Right cardiac atrium (tissue), 5 donors: ENCODE data around the gene SPINK5. TPM values are rescaled to one million over a fixed set of nuclear protein-coding genes. Genes with fewer than 3 reads are reported as not detected.
A peak's percentile ranks its signal among the peaks of the same experiment; 100 is the strongest.

Source experiments
- ATAC-seq, 2 donors: fragments of 200-7000 bp; cut with Tn5 transposase; one replicate each; pipeline versions ENCODE4 v1.8.0 to v1.9.1; 2020; ENCODE audit warnings: moderate library complexity in 2 of 2, mild to moderate bottlenecking in 1 of 2
- DNase-seq, 3 donors: peaks; one replicate each; pipeline ENCODE4 v3.0.0-alpha.2; 2020
- H3K27ac ChIP-seq: one replicate; pipeline ENCODE4 v1.5.1; 2013; ENCODE audit warnings: mild to moderate bottlenecking, low read length, control low read depth, moderate library complexity
- H3K27me3 ChIP-seq: one replicate; pipeline ENCODE4 v1.6.1; 2013; ENCODE audit not compliant: control insufficient read depth, insufficient read depth
- H3K4me1 ChIP-seq: one replicate; pipeline ENCODE4 v1.6.1; 2013; ENCODE audit warnings: low read length; ENCODE audit not compliant: control insufficient read depth, insufficient read depth
- H3K4me3 ChIP-seq: one replicate; pipeline ENCODE4 v1.5.1; 2013; ENCODE audit warnings: low read length, control low read depth
- H3K9me3 ChIP-seq: one replicate; pipeline ENCODE4 v1.6.1; 2013; ENCODE audit warnings: low read length; ENCODE audit not compliant: control insufficient read depth
- WGBS: extraction: QIAGEN DNeasy Blood & Tissue Kit; methylation state at CpG from one replicate; pipeline ENCODE4 v1.1.7; 2013; 5-methylcytosine and 5-hydroxymethylcytosine counted together
- intact Hi-C, 4 donors: fragments of 100-400 bp; cut with DNase I; formaldehyde crosslinking; loops; one replicate each; pipeline versions ENCODE4 v1.11.0 to v1.14.0; 2022 to 2023
- polyA plus RNA-seq: library from polyadenylated mRNA; stranded (reverse); fragments of 200-250 nt; gene quantifications from one replicate; pipeline ENCODE4 v1.2.3, GENCODE V29; 2013
- total RNA-seq, 4 donors: library from RNA; stranded (reverse); fragmentation: NEBNext Ultra II Directional; extraction: Animal tissue kit (Norgen Biotek cat#: 25700); gene quantifications; one replicate each; pipeline ENCODE4 v1.2.1, GENCODE V29; 2021
- donor health status: healthy with polysubstance abuse.
- donor health status: DM: no; HTN: yes; CAD: no.
- donor health status: DM: no; HTN: no; CAD: no.
- donor health status: DM: no; HTN: yes; CAD: no; lungs with severe emphysema.
- donor health status: DM: yes; HTN: yes; CAD: no.

Gene SPINK5
- total and polyA plus RNA-seq, 5 donors: 0.82 to 3.0 (median 1.3) TPM

- Histone ChIP-seq H3K4me3 (no peak overlapping the region), H3K27ac (no peak overlapping the region), H3K9me3 (no peaks in the 10 kb centered on the region), H3K27me3 (no peaks in the 10 kb centered on the region), H3K4me1 (no peaks in the 10 kb centered on the region)
- 93% methylated on average over 4 of the region's 4 CpGs for WGBS
- ATAC-seq: no peak
- intact Hi-C loops: no loop called here
- DNase-seq: no peak
Observed at GRCh38 chr5:148147415-148147814, 83.6 kb downstream of the SPINK5 start.

GRCh38 chr5:148151872-148152271, 88.1 kb downstream of the SPINK5 start:
- DNase-seq: no peak

GRCh38 chr5:148152781-148153180, 89.0 kb downstream of the SPINK5 start:
- Histone ChIP-seq H3K4me1 (no peaks in the 10 kb centered on the region), H3K27me3 (no peaks in the 10 kb centered on the region), H3K27ac (no peak overlapping the region), H3K4me3 (no peak overlapping the region), H3K9me3 (no peaks in the 10 kb centered on the region)
- no peak for DNase-seq
- intact Hi-C loops: no loop called here
- ATAC-seq: no peak

More at GRCh38 chr5:148151872-148152271, 88.1 kb downstream of the SPINK5 start:
- Histone ChIP-seq H3K27me3 (no peaks in the 10 kb centered on the region), H3K9me3 (no peaks in the 10 kb centered on the region), H3K27ac (no peak overlapping the region), H3K4me3 (no peak overlapping the region), H3K4me1 (no peaks in the 10 kb centered on the region)
- ATAC-seq: no peak
- 65% methylated on average over 2 of the region's 2 CpGs for WGBS
- intact Hi-C loops: no loop called here

GRCh38 chr5:148156609-148157008, 92.8 kb downstream of the SPINK5 start:
- DNase-seq: no peak
- H3K27ac ChIP-seq: no peak overlapping the region
- no peaks in the 10 kb centered on the region for H3K9me3 ChIP-seq
- WGBS: 94% methylated on average over 1 of the region's 1 CpG
- intact Hi-C loops: no loop called here
- H3K4me3 ChIP-seq: no peak overlapping the region
- no peaks in the 10 kb centered on the region for H3K27me3 ChIP-seq
- H3K4me1 ChIP-seq: no peaks in the 10 kb centered on the region
- ATAC-seq: no peak

- no peak overlapping the region for H3K27ac ChIP-seq
- H3K4me1 ChIP-seq: no peaks in the 10 kb centered on the region
- no peaks in the 10 kb centered on the region for H3K9me3 ChIP-seq
- intact Hi-C loops: no loop called here
- no peak overlapping the region for H3K4me3 ChIP-seq
- peak; percentile 71 to 84 for ATAC-seq
- no peak for DNase-seq
- WGBS: 64% methylated on average over 1 of the region's 1 CpG
- H3K27me3 ChIP-seq: no peaks in the 10 kb centered on the region
Observed at GRCh38 chr5:148162038-148162437, 98.3 kb downstream of the SPINK5 start.

- Histone ChIP-seq H3K27ac (no peak overlapping the region), H3K27me3 (no peaks in the 10 kb centered on the region), H3K4me1 (no peaks in the 10 kb centered on the region), H3K4me3 (no peak overlapping the region), H3K9me3 (no peaks in the 10 kb centered on the region)
- no peak for ATAC-seq
- 76% methylated on average over 1 of the region's 1 CpG for WGBS
- DNase-seq: no peak
- intact Hi-C loops: no loop called here
Observed at GRCh38 chr5:148163345-148163744, 99.6 kb downstream of the SPINK5 start.

- Histone ChIP-seq H3K27me3 (no peaks in the 10 kb centered on the region), H3K27ac (no peak overlapping the region), H3K4me3 (no peak overlapping the region), H3K4me1 (no peaks in the 10 kb centered on the region), H3K9me3 (no peaks in the 10 kb centered on the region)
- DNase-seq (no peak), ATAC-seq (no peak)
- WGBS: 88% methylated on average over 4 of the region's 4 CpGs
- intact Hi-C loops: no loop called here
Observed at GRCh38 chr5:148166550-148167283, 102.9 kb downstream of the SPINK5 start.

GRCh38 chr5:148168246-148168645, 104.5 kb downstream of the SPINK5 start, which contains the start of gene SPINK14:
TSS of gene SPINK14 (plus strand) at chr5:148168546. CDS start at chr5:148169733, 1,187 bp downstream.
- ATAC-seq: no peak
- no peaks in the 10 kb centered on the region for H3K27me3 ChIP-seq
- no peaks in the 10 kb centered on the region for H3K9me3 ChIP-seq
- H3K4me1 ChIP-seq: no peaks in the 10 kb centered on the region
- no peak for DNase-seq
- 95% methylated on average over 1 of the region's 1 CpG for WGBS
- intact Hi-C loops: no loop called here
- H3K4me3 ChIP-seq: no peak within 1 kb of the TSS
- no peak within 1 kb of the TSS for H3K27ac ChIP-seq

- no peaks in the 10 kb centered on the region for H3K4me1 ChIP-seq
- H3K4me3 ChIP-seq: no peak overlapping the region
- intact Hi-C loops: loop anchor here in 2 of 4 donors (10.0 kb wide), 1 partner anchor 202 kb away; no protein-coding TSS in a partner anchor
- H3K27me3 ChIP-seq: no peaks in the 10 kb centered on the region
- ATAC-seq (no peak), DNase-seq (no peak)
- WGBS: 75% methylated on average over 2 of the region's 2 CpGs
- H3K9me3 ChIP-seq: no peaks in the 10 kb centered on the region
- H3K27ac ChIP-seq: no peak overlapping the region
Observed at GRCh38 chr5:148172377-148172776, 108.6 kb downstream of the SPINK5 start.

GRCh38 chr5:148176480-148176879, 112.7 kb downstream of the SPINK5 start:
- ATAC-seq (no peak), DNase-seq (no peak)
- WGBS: 31% methylated on average over 2 of the region's 2 CpGs
- H3K27me3 ChIP-seq: no peaks in the 10 kb centered on the region
- no peaks in the 10 kb centered on the region for H3K4me1 ChIP-seq
- H3K27ac ChIP-seq: no peak overlapping the region
- intact Hi-C loops: loop anchor here (5.0 to 10.0 kb wide), 2 partner anchors 198 to 556 kb away; no protein-coding TSS in a partner anchor
- H3K9me3 ChIP-seq: no peaks in the 10 kb centered on the region
- H3K4me3 ChIP-seq: no peak overlapping the region

GRCh38 chr5:148177207-148177606, 113.4 kb downstream of the SPINK5 start:
- intact Hi-C loops: loop anchor here (5.0 to 10.0 kb wide), 2 partner anchors 198 to 555 kb away; no protein-coding TSS in a partner anchor
- no peak for DNase-seq
- no peak overlapping the region for H3K27ac ChIP-seq
- H3K4me3 ChIP-seq: no peak overlapping the region
- no peaks in the 10 kb centered on the region for H3K27me3 ChIP-seq
- H3K9me3 ChIP-seq: no peaks in the 10 kb centered on the region
- no peak for ATAC-seq
- WGBS: 64% methylated on average over 1 of the region's 1 CpG
- no peaks in the 10 kb centered on the region for H3K4me1 ChIP-seq
